Kidney (tissue), 14 donors: Measurements from ENCODE around the gene METTL25B. TPM values are rescaled to one million over a fixed set of nuclear protein-coding genes. Genes with fewer than 3 reads are reported as not detected.

ENCODE experiments used
- DNase-seq, 5 donors: peaks; one replicate each; pipeline ENCODE4 v3.0.0-alpha.2; 2013 to 2020
- FAIRE-seq: peaks from 2 replicates; lab custom pipeline; 2012; peaks lifted over from hg19 to GRCh38; lab: Jason Lieb, UNC
- H3K27ac ChIP-seq, 2 donors: one replicate each; pipeline ENCODE4 v1.7.0; 2013; ENCODE audit warnings: low read depth in 2 of 2, low read length in 2 of 2, inconsistent platforms in 1 of 2
- H3K27me3 ChIP-seq: one replicate; pipeline ENCODE4 v1.7.1; 2013; ENCODE audit warnings: low read length, inconsistent platforms; ENCODE audit not compliant: control insufficient read depth, insufficient read depth
- H3K36me3 ChIP-seq, 3 donors: one replicate each; pipeline versions ENCODE4 v1.7.0 to v1.7.1; 2013; ENCODE audit warnings: low read length in 3 of 3, control low read depth in 1 of 3, inconsistent platforms in 1 of 3; ENCODE audit not compliant: insufficient read depth in 3 of 3, control insufficient read depth in 2 of 3
- H3K4me1 ChIP-seq, 3 donors: one replicate each; pipeline versions ENCODE4 v1.7.0 to v1.7.1; 2013; ENCODE audit warnings: low read length in 3 of 3, inconsistent platforms in 1 of 3, low read depth in 1 of 3; ENCODE audit not compliant: control insufficient read depth in 2 of 3, insufficient read depth in 2 of 3
- H3K4me3 ChIP-seq, 3 donors: one replicate each; pipeline versions ENCODE4 v1.7.0 to v1.8.1; 2013; ENCODE audit warnings: low read length in 3 of 3, control low read depth in 1 of 3, inconsistent platforms in 1 of 3
- H3K9ac ChIP-seq, 3 donors: one replicate each; pipeline versions ENCODE4 v1.7.0 to v1.7.1; 2013; ENCODE audit warnings: low read length in 3 of 3, control low read depth in 1 of 3, inconsistent platforms in 1 of 3
- H3K9me3 ChIP-seq, 3 donors: one replicate each; pipeline versions ENCODE4 v1.7.0 to v1.7.1; 2013; ENCODE audit warnings: low read length in 3 of 3, control low read depth in 1 of 3, inconsistent platforms in 1 of 3; ENCODE audit not compliant: control insufficient read depth in 2 of 3, insufficient read depth in 1 of 3
- intact Hi-C: fragments of 100-400 bp; cut with DNase I; formaldehyde crosslinking; loops from one replicate; pipeline ENCODE4 v1.11.1; 2022
- polyA plus RNA-seq: library from polyadenylated mRNA; stranded (reverse); fragments of 350-450 nt; fragmentation: Illumina TruSeq; extraction: RNeasy Lipid Tissue Mini Kit (QIAGEN cat#74804); gene quantifications from one replicate; pipeline ENCODE4 v1.2.3, GENCODE V29; 2014; ENCODE audit warnings: low read depth, low replicate concordance; ENCODE audit not compliant: insufficient read depth
- total RNA-seq: library from RNA; stranded (reverse); fragmentation: NEBNext Ultra II Directional; extraction: Animal tissue kit (Norgen Biotek cat#: 25700); gene quantifications from one replicate; pipeline ENCODE4 v1.2.1, GENCODE V29; 2021
- TF ChIP-seq, protein P1 (sequence below): IDR thresholded peaks from 3 replicates; pipeline ENCODE4 v1.5.1; 2012; ENCODE audit warnings: mild to moderate bottlenecking, moderate library complexity, borderline replicate concordance; ENCODE audit not compliant: insufficient read depth; ENCODE audit errors: extremely low read depth
- donor health status: control.
- donor health status: control.
- donor health status: control.
- donor health status: control.
- donor health status: control.
- donor health status: DM: yes; HTN: yes; CAD: no.
- donor health status: Normal renal cell carcinoma (clear cell type).

METTL25B gene
- total and polyA plus RNA-seq, 2 donors from 2014 or later = 29.4 to 35.2 TPM

GRCh38 chr1:156698995-156699394 is 29.3 kb upstream of the METTL25B start:
- intact Hi-C loops = no loop called here
- Histone ChIP-seq H3K36me3 (no peaks in the 10 kb centered on the region), H3K9me3 (no peaks in the 10 kb centered on the region), H3K4me3 (no peak overlapping the region), H3K27ac (no peak overlapping the region), H3K9ac (no peak overlapping the region), H3K27me3 (no peaks in the 10 kb centered on the region), H3K4me1 (no peaks in the 10 kb centered on the region)
- DNase-seq (peak in 2 of 5 donors; percentile 21 to 48), FAIRE-seq (no peak)
- TF ChIP-seq, protein P1, sequence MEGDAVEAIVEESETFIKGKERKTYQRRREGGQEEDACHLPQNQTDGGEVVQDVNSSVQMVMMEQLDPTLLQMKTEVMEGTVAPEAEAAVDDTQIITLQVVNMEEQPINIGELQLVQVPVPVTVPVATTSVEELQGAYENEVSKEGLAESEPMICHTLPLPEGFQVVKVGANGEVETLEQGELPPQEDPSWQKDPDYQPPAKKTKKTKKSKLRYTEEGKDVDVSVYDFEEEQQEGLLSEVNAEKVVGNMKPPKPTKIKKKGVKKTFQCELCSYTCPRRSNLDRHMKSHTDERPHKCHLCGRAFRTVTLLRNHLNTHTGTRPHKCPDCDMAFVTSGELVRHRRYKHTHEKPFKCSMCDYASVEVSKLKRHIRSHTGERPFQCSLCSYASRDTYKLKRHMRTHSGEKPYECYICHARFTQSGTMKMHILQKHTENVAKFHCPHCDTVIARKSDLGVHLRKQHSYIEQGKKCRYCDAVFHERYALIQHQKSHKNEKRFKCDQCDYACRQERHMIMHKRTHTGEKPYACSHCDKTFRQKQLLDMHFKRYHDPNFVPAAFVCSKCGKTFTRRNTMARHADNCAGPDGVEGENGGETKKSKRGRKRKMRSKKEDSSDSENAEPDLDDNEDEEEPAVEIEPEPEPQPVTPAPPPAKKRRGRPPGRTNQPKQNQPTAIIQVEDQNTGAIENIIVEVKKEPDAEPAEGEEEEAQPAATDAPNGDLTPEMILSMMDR = no peak

DNA sequence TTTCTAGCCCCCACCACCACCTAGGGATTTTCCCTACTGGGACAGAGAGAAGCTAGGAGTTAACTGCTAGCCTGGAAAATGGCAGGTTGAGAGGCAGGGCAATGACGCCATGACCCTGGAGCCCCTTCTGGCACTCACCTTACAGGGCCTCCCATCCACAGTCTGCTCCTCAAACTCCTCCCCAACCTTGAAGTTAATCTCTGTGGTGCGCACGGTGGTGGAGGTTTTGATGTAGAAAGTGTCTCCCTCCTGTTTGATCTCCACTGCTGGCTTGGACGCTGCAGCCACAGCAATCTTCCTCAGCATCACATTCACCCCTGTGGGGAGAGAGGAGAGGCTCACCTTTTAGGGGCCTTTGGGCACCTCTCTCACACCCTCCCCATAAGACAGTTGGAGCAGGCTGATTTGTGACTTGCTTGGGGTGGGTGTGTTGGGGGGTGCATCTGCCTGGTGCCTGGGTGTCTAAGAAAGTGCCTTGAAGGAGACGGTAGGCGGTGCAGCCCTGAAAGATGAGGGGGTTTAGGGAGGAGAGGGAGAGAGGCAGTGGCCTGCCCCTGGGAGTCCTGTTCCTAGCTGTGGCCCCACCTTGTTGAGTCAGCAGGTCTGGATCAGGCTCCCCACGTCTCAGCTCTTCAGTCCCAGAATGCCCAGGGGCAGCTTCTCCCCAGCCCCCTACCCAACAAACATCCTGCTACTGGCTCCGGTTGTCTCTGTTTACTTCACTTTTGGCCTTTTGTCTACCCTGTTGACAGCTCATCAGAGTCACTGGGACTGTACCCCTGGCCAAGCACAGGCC is 27.3 kb upstream of the METTL25B start:
- Histone ChIP-seq H3K27me3 (no peaks in the 10 kb centered on the region), H3K36me3 (no peaks in the 10 kb centered on the region), H3K9ac (no peak overlapping the region), H3K27ac (no peak overlapping the region), H3K4me1 (peaks cover 0 to 7% (median 0%) of the 10 kb centered on the region in 3 donors), H3K9me3 (no peaks in the 10 kb centered on the region), H3K4me3 (no peak overlapping the region)
- intact Hi-C loops = no loop called here
- TF ChIP-seq, protein P1 = no peak
- FAIRE-seq (no peak), DNase-seq (no peak)

GRCh38 chr1:156703336-156703735 is 24.9 kb upstream of the METTL25B start:
- H3K9ac ChIP-seq = no peak overlapping the region
- no peaks in the 10 kb centered on the region for H3K36me3 ChIP-seq
- TF ChIP-seq, protein P1 = no peak
- no peaks in the 10 kb centered on the region for H3K27me3 ChIP-seq
- no peak overlapping the region for H3K4me3 ChIP-seq
- intact Hi-C loops = no loop called here
- no peaks in the 10 kb centered on the region for H3K9me3 ChIP-seq
- H3K27ac ChIP-seq = no peak overlapping the region
- FAIRE-seq (no peak), DNase-seq (peak in 1 of 5 donors; percentile 45)
- H3K4me1 ChIP-seq = peaks cover 0 to 11% (median 0%) of the 10 kb centered on the region in 3 donors
